Activated CD8-positive, alpha-beta memory T cell treated with anti-CD3 and anti-CD28 coated beads, Interleukin-2, amount 50 U/mL, for 24 hours (primary cell): ENCODE measurements around the gene SDCBP2.

Experiments
- DNase-seq: peaks from one replicate; pipeline ENCODE4 v3.0.0-alpha.2; 2020; ENCODE audit errors: extremely low read depth

SDCBP2 gene

DNA sequence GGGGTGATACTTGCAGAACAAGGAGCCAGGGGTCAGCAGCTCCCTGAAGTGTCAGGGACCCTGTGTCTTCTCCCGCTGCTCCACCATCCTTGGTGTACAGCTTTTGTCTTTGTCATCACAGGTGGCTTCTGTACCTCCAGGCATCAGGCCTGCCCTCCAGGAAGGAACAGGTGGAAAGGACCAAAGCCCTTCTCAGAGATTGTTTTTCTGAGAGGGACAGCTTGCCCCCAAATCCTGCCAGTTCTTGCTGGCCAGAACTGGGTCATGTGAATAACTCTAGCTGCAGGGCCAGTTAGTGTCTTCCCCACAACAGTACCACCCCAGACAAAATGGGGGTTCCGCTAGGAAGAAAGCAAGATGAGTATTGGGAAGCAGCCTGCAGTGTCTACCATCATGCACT lies 31.5 kb downstream of the SDCBP2 start:
- no peak for DNase-seq

DNA sequence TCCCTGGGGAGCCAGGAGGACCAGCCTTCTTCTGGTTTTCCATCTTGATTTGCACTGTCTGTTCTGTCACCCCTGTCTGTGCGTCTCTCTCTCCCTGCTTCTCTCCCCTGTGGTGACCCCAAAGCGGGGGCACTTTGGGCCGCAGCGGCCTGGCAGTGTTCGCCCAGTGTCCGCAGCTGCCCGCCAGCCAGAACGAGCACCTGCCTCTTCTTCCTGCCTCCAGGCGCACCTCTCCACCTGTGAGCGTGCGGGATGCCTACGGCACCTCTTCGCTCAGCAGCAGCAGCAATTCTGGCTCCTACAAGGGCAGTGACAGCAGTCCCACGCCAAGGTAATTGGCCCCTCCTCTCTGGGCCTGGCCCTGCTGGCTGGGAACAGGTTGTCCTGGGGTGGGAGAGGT lies 32.0 kb downstream of the SDCBP2 start:
- DNase-seq = no peak

GRCh38 chr20:1296117-1296610 lies 32.8 kb downstream of the SDCBP2 start:
- no peak for DNase-seq

- DNase-seq = no peak
Observed at GRCh38 chr20:1295276-1295930, 33.5 kb downstream of the SDCBP2 start.

DNA sequence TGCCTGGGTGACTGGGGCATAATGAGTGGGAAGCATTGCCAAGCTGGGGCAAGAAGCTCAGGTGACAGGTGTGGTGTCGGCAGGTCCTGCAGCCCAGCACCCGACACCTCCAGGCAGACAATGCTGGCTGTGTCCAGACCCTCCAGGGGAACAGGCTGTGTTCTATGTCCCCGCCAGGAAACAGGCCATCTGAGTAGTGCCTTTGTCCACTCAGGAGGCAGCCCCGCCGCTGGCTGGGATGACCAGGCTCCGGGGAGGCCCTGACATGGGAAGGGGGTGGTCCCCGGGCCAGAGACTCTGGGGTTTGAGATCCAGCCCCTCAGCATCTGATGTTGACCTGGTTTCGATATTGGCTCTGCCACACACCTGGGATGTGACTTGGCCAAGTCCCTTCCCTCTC lies 34.4 kb downstream of the SDCBP2 start:
- DNase-seq = no peak

- DNase-seq = no peak
Observed at GRCh38 chr20:1293641-1294379, 35.1 kb downstream of the SDCBP2 start.

- DNase-seq = no peak
Observed at GRCh38 chr20:1292620-1293019, 36.3 kb downstream of the SDCBP2 start.

DNA sequence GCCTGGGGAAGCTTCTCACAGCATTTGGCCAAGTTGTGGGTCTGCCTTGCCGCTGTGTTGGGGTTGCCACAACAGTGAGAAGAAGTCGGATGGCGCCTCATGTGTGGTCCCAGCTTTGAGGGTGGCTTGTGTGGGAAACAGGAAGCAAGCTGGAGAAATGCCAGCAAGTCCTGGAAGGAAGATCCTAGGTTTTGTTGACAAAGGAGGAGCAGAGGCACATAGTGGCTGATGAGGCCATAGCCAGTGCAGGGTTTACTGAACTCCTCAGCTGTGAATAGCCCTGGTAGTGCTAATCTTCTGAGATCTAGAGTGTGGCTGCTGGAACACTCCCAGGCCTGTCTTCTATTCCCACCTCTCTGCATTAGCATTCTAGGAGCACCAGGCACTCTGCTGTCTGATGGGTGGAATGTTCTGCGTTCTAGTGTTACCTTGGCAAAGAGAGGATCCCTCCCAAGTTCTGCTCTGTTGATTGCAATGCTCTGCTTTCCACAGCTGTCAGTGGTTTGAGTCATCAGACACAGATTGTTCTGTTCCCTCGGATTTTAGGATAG lies 37.7 kb downstream of the SDCBP2 start:
- no peak for DNase-seq

GRCh38 chr20:1287787-1288569 lies 41.0 kb downstream of the SDCBP2 start:
- no peak for DNase-seq

DNA sequence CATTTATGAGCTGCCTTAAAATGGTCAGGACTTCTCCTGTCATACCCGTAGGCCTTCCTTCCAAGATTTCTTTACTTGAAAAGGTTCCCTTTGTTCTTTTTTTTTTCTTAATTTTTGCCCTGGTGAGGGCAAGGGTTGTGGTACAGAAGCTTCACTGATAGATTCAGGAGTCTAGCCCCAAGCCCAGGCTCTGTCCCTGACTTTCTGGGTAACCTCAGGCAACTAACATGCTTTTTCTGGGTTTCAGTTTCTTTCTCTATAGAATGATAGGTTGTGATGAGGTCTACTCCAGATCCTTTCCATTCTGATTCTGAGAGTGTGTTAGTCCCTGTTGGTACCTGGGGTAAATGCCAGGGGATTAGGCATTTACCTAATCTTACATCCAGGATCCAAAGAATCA lies 41.6 kb downstream of the SDCBP2 start:
- DNase-seq = no peak

DNA sequence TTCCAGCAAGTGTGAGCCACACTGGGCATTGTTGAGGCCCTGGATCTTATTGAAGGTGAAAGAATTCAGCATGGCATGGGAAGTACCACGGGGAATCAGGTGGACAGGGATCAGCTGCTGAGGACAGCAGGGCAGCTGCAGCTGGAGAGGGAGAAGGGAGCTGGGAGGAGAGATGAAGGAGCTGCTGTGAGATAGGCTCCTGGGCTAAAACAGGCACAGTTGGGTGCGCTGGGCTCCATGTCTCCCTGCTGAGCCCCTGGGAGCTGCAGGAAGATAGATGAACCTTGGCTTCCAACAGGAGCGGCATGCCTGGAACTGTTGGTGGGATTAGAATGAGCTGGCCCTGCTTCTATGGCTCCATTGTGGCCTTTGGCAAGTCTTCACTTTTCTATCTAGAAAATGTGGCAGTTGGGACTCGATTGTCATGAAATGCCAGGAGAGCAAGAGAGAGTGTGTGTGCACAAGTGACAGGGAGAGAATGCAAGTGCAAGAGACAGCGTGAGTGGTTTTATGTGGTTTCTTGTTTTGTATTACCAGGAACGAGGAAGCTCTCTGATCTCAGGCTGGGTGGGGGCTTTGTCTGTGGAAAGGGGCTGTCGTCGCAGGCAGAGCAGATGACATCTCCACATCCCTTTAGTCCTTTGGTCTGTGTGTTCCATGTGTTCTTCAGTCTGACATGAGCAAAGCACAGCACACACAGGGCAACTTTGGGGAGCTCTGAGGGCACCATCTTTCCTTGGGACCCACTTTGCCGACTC lies 42.5 kb downstream of the SDCBP2 start:
- DNase-seq = no peak

- no peak for DNase-seq
Observed at GRCh38 chr20:1283522-1284510, 45.1 kb downstream of the SDCBP2 start.

GRCh38 chr20:1282966-1283365 lies 46.0 kb downstream of the SDCBP2 start:
- no peak for DNase-seq

- DNase-seq = no peak
Observed at GRCh38 chr20:1281279-1282057, 47.5 kb downstream of the SDCBP2 start.

GRCh38 chr20:1280195-1281102 lies 48.5 kb downstream of the SDCBP2 start:
- DNase-seq = no peak

GRCh38 chr20:1278993-1279392 lies 49.9 kb downstream of the SDCBP2 start:
- DNase-seq = no peak

DNA sequence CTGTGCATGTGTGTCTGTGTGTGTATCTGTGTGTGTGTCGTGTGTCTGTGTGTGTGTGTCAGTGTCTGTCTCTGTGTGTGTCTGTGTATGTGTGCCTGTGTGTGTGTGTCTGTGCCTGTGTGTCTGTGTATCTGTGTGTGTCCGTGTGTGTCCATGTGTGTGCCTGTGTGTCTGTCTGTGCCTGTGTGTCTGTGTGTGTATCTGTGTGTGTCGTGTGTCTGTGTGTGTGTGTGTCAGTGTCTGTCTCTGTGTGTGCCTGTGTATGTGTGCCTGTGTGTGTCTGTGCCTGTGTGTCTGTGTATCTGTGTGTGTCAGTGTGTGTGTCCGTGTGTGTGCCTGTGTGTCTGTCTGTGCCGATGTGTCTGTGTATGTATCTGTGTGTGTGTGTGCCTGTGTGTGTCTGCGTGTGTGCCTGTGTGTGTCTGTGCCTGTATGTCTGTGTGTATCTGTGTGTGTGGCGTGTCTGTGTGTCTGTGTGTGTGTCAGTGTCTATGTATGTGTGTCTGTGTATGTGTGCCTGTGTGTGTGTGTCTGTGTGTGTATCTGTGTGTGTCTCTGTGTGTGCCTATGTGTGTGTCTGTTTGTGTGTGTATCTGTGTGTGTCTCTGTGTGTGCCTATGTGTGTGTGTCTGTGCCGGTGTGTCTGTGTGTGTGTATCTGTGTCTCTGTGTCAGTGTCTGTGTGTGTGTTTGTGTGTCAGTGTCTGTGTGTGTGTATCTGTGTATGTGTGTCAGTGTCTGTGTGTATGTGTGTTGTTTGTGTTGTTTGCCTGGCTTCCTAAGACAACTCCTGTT lies 51.2 kb downstream of the SDCBP2 start:
- no peak for DNase-seq

GRCh38 chr20:1275919-1276318 lies 53.0 kb downstream of the SDCBP2 start:
- DNase-seq = no peak
